HG03575 (cell line): ENCODE data around the gene MCC.

Experiments
- ATAC-seq: cut with Tn5 transposase; IDR thresholded peaks from one replicate; pipeline ENCODE4 v1.9.1; 2021; ENCODE audit not compliant: unreplicated experiment, insufficient number of reproducible peaks, low FRiP score; ENCODE audit errors: extremely low read depth

Gene MCC

GRCh38 chr5:113065626-113066025, 422.6 kb downstream of the MCC start:
- no peak for ATAC-seq

GRCh38 chr5:113064806-113065205, 423.4 kb downstream of the MCC start:
- ATAC-seq = no peak

GRCh38 chr5:113063927-113064326, 424.3 kb downstream of the MCC start:
- ATAC-seq = no peak

DNA sequence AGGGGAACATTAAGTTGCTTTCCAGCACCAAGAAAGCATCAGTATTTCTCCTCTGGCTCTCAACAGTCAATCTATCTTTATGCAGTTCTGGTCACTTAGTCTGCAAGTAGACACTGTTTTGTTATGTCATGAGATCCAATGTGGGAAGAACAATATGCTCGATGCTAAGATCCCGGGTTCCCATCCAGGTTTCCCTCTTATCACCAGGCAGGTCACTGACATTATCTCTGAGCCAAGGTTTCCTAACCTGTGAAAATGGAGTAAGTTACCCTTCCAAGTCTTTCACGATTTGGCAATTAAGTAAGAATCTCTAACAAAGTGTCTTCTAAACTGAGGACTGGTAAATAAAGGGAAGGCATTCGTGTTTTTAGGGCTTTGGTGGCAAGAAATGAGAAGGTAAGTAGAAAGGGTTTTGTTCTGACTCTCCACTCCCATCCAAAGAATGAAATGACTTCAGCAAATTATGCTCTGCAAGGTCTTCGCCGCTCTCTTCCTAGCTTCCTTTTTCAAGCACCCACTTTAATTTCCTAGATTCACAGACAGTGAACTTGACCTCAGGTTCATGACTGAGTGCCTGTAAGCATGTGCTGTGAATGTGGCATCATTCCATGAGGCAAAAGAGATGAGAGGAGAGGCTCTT, 425.3 kb downstream of the MCC start:
- ATAC-seq = no peak

DNA sequence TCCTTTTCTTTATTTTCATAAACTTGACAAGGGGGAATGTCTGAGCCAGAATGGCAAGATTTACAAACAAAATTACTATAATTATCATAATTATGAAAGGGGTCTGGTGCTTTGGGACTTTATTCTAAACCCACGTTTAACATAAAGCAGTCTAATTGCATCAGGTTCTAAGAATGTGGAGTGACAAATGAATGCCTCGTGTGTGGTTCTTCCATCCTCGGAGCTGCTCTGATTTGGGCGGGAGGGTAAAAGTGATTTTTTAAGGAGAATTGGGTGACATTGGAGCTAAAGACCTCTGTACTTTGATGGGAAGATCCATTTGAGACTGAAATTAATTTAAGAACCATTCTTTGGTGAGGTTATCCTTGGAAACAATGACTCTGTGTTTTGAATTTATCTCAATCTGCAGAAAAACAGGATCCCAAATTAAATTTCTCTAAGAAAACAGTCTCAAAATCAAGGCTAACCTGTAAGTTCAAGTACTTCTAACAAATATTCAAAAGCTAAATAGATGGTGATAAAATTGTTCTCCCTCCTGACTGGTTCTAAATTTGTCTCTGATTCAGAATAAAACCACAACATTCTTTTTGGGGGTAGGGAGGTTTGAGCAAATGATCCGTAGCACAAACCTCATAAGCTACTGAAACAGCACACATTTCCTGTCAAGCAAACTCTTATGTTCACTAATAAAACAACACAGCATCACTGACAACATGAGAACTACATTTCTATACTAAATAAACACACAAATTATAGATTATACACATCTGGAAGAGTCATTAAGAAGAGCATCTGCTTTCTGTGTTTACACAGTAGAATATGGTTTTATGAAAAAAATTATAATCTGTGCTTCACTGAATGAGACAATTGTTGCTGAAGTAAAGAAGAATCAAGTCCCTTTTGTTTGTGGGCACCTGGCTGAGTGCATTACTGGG, 426.1 kb downstream of the MCC start:
- no peak for ATAC-seq

DNA sequence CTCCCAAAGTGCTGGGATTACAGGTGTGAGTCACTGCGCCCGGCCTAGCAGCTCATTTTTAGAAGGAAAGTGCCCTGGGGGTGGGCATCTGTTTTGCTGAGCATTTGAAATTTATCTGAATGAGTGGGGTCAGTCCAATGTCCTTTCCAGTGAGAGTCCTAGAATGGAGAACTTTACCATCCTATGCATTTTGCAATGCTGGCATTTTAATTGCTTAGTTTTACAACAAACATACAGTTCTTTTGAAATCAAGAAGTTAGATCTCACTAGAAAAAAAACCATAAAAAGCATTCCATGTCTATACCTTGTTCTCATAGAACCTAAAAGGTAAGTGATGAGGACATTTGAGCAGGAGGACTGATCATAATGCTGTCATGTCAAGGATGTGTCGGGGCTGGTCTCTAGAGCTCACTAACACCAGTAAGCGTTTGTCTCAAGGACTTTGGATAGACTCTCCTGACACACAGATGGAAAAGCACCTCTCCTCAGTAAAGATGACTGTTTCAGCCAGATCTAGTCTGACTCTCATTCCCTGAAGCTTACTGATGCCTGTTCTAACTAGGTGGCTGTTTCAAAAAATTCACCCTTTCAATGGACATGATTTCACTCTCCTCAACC, 427.7 kb downstream of the MCC start:
- no peak for ATAC-seq

DNA sequence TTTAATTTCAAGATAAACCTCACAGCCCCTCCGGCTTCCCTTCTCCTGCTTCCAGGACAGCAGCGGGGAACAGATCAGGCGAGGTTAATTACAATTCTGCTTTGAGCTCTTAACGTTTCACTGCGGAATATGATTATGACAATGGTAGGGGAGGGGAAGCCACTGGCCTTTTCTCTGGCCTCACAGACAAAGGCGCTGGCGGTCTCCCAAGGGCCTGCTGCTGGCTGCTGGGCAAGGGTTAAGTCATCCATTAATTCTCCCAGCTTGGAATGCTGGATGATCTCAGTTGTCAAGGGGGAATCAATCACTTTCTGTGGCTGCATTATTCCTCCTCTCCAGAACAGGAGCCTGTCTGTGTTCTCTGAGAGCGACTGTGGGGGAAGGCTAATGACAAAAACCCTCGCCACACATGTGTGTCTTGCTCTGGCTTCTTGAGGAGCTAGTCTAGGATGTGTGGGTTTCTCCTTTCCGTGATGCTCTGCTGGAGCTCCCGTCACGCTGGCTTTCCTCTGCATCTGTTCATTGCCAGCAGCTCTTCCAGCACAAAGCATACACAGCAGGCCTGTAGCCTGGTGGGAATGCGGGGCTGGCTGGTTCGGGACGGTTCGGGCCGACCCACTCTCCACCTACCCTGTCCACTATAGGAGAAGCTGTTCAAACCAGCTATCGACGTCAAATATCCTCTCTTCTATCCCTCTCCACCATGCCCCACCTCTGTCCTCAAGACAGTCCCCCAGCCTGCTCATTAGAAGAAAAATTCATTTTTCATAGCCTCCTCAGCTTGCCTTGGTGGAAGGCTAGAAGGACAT, 428.8 kb downstream of the MCC start:
- no peak for ATAC-seq

- ATAC-seq = no peak
Observed at GRCh38 chr5:113058706-113059226, 429.5 kb downstream of the MCC start.

DNA sequence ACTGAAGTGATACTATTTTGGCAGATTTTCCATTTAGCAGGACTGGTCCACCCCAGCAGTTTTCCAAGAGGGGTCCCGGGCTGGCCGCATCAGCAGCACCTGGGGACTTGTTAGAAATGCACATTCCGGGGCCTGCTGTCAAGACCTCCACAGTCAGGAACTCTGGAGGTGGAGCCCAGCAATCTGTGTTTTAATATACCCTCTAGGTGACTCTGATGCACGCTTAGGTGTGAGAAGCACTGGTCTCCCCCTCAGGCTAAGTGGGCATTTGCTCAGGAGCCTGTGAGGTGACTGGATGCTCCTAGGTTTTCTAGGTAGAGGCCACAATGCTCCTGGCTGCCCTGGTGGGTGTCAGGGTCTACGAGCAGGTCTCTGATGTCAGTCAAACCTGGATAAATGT, 430.0 kb downstream of the MCC start:
- no peak for ATAC-seq

GRCh38 chr5:113057557-113057984, 430.7 kb downstream of the MCC start:
- ATAC-seq = no peak

DNA sequence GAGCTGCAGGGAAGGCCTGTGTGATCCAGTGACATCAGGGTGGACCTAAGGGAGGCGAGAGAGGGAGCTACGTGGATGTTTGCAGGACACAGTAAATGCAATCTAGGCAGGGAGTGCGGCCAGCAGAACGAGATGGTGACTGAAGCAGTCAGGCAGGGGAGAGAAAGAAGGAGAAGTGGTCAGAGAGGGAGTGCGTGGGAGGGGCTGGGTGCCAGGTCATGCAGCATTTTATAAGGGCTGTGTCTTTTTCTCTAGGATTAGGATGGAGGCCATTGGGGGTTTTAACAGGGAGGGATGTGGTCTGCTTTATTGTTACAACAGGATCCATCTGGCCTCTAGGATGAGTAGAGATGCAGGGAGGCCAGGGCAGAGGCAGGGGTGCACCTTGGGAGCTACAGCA, 431.3 kb downstream of the MCC start:
- no peak for ATAC-seq

- no peak for ATAC-seq
Observed at GRCh38 chr5:113054899-113055298, 433.4 kb downstream of the MCC start.

DNA sequence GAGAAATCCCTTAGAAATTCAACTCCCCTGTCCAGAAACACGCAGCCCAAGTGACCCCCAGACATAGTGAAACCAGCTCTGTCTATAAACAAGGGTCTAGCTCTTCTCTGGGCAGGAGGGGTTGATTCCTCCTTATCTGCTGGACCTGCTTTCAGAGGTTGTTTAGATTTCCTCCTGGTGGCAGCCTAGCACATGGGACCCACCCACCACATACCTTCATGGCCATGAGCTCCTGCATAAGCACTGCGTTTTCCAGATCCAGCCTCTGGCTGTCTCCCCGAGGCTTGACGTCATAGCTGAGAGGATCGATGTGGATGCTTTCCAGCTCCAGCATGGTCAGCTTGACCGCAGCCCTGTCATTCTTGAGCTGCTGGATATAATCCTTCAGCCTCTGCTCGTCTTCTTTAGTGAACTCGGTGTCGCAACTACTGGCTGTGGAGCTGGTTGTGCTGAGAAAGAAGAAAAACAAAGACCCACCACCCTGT, 434.7 kb downstream of the MCC start:
- no peak for ATAC-seq

GRCh38 chr5:113052041-113052795, 436.0 kb downstream of the MCC start:
- no peak for ATAC-seq

DNA sequence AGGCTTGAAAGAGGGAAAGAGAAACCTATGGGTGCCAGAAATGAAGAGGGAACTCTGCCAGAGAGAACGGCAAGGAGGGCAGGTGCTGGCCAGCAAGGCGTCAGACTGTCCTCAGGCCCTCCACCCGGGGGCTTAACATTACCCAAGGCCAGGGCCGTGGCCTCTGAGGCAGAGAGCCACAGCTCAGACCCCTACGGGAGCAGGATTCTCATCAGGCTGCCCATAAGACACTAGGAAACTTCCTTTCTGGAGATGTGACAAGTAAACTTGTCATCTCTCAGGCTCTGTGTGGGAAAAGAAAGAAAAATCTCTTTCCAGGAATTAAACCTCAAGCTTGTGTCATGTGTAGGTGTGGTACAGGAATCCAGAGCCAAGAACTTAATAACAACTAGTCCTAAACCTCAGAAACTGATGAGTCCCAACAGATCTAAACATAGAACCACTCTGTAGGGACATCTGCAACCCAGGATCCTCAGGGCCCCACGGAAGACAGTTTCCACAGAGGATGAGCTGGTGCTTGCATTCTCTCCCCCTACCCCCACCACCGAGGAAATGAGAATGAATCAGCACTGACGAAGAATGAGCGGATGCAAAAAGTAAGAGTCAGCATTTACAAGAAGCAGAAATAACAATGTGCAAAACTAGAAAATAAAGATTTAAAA, 437.4 kb downstream of the MCC start:
- ATAC-seq = no peak

DNA sequence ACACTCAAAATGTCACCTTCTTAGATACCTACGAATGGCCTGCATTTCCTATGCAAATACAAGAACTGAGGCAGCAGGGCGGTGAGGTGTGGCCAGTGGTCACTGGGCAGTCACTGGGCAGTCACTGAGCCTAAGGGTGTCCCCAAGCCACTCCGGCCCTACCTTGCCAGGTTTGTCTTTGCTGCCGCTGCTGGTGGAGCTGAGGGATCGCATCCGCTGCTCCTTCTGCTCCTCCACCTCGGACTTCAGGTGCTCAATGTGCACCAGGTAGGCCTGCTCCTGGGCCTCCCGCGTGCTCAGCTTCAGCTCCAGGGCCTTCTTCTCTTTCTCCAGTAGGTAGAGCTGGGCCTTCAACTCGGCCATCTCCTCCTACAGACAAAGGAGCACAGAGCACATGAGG, 439.3 kb downstream of the MCC start:
- ATAC-seq = no peak

DNA sequence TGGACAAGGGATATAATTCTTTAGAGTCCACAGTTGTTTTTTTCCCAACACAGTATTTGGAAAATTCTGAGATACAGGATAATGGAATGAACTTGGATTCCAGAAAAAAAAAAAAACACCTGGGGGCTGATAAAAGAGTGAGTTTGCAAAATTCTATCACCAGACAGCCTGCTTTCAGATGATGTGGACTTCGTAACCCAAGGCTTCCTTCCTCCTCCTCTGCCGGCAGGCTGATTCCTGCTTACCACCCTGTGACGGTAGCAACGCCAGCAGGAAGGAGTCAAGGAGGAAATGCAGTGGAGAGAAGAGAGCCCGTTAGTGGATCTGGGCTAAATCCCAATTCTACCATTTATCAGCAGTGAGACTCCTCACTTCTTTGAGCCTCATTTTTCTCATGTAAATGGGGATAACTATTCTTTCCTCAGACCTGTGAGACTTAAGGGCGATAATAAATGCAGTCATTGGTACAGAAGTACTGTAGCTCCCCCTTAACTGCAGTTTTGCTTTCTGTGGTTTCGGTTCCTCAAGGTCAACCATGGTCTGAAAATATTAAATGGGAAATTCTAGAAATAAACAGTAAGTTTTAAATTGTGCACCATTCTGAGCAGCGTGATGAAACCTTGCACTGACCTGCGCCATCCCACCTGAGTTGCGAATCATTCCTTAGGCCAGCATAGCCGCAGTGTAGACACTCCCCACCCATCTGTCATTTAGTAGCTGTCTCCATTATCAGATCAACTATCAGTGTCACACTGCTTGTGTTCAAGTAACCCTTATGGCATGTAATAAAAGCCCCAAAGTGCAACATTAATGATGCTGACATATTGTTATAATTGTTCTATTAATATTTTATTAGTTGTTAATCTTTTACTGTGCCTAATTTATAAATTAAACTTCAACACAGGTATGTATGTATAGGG, 440.3 kb downstream of the MCC start:
- peak; percentile 94 for ATAC-seq
